Effector memory CD8-positive, alpha-beta T cell (primary cell): ENCODE data around the gene NUDT9.
"Not testable (repeated sequence)": the region's sequence is repeated elsewhere in the genome, so short reads cannot be mapped to it uniquely, and the experiment has no call there.

Source experiments
- ATAC-seq: fragments of 150-1000 bp; cut with Tn5 transposase; replicated peaks from 2 replicates; pipeline ENCODE4 v1.10.0; 2021; ENCODE audit warnings: mild to moderate bottlenecking, moderate library complexity
- DNase-seq, 3 experiments: peaks; one replicate each; pipeline ENCODE4 v3.0.0; 2021
- H3K27ac Mint-ChIP-seq, 2 donors: one replicate each; pipeline ENCODE4 v1.8.0; 2022; ENCODE audit warnings: mild to moderate bottlenecking in 2 of 2, mixed read lengths in 2 of 2, moderate library complexity in 2 of 2
- H3K27me3 Mint-ChIP-seq, 2 donors: one replicate each; pipeline ENCODE4 v1.8.0; 2022; ENCODE audit warnings: mixed read lengths in 2 of 2
- H3K36me3 Mint-ChIP-seq: one replicate; pipeline ENCODE4 v1.8.0; 2022; ENCODE audit warnings: mild to moderate bottlenecking, moderate library complexity, mixed read lengths; ENCODE audit not compliant: insufficient read depth
- H3K4me1 Mint-ChIP-seq, 2 donors: one replicate each; pipeline ENCODE4 v1.8.0; 2022; ENCODE audit warnings: low read depth in 2 of 2, mixed read lengths in 2 of 2
- H3K4me3 Mint-ChIP-seq, 2 donors: one replicate each; pipeline ENCODE4 v1.8.0; 2022; ENCODE audit warnings: mild to moderate bottlenecking in 2 of 2, mixed read lengths in 2 of 2, moderate library complexity in 2 of 2
- H3K9me3 Mint-ChIP-seq, 2 donors: one replicate each; pipeline ENCODE4 v1.8.0; 2022; ENCODE audit warnings: mixed read lengths in 2 of 2

NUDT9 gene

DNA sequence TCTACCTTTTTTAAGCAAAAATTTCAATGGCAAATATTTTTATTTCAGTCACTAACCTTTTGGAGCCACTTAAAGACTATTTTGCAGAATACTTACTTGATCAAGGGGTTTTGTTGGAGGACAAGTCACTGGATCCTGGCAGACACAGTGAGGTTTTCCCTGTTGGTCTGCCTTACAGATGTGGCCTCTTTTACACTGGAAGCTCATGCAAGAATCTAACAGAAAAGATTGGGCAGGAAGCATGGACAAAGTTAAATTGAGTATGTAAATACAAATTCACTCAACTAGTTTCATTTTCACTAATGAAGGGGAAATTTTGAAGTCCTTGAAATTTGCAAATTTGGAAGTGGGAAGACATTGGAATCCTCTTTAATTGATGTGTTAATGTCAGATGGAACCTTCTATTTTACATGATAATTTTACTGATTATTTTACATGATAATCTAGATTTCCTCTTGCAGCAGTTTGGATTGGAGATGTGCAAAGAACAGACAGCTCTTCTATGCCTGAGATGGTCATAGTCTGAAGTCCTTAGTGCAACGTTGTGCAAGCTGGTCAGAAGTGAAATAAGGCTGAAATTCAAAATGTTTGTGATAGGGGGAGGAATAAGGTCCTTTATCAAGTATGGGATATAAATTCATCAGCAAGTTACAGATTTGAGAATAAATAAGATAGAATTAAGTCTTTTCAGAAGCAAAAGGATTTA is 68.4 kb downstream of the NUDT9 start:
- DNase-seq: no peak
- H3K4me3 Mint-ChIP-seq: no peak overlapping the region
- peaks cover 0 to 1% of the 10 kb centered on the region in 2 donors for H3K9me3 Mint-ChIP-seq

DNA sequence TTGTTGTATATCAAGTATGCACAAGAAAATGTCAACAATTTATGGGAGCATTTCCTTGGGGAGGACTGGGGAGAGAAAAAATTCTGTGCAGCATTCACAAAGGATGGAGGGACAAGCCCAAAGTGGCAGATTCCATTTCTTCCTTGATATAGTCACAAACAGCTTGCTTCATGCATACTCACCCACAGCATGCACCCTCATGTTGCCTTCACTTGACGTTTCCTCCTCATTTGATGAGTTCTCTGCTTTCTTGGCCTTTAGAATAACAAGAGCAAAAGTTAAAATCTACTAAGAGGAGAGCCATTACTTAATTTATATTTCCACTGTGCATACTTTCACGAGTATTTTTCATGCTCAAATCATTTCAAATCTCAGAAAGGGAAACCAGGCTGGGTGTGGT is 69.1 kb downstream of the NUDT9 start:
- Mint-ChIP-seq H3K27ac (no peak overlapping the region), H3K4me3 (no peak overlapping the region)
- no peak for ATAC-seq

More for the DNA sequence above, 68.4 kb downstream of the NUDT9 start:
- Mint-ChIP-seq H3K36me3 (no peaks in the 10 kb centered on the region), H3K27ac (no peak overlapping the region), H3K4me1 (no peaks in the 10 kb centered on the region), H3K27me3 (peaks cover 0 to 13% of the 10 kb centered on the region in 2 donors)
- ATAC-seq: no peak

DNA sequence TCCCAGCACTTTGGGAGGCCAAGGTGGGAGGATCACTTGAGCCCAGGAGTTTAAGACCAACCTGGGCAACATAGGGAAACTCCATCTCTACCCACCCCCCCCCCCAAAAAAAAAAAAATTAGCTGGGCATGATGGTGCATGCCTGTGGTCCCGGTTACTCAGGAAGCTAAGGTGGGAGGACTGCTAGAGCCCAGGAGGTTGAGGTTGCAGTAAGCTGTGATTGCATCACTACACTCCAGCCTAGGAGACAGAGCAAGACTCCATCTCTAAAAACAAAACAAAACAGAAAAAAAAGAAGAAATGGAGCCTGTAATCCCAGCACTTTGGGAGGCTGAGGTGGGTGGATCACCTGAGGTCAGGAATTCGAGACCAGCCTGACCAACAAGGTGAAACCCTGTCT is 69.5 kb downstream of the NUDT9 start:
- H3K27me3 Mint-ChIP-seq: peaks cover 0 to 13% of the 10 kb centered on the region in 2 donors
- not testable (repeated sequence) for H3K27ac Mint-ChIP-seq, H3K9me3 Mint-ChIP-seq, H3K4me3 Mint-ChIP-seq, ATAC-seq, H3K4me1 Mint-ChIP-seq, H3K36me3 Mint-ChIP-seq, DNase-seq

More for the DNA sequence above, 69.1 kb downstream of the NUDT9 start:
- Mint-ChIP-seq H3K9me3 (peaks cover 0 to 1% of the 10 kb centered on the region in 2 donors), H3K36me3 (no peaks in the 10 kb centered on the region), H3K27me3 (peaks cover 0 to 13% of the 10 kb centered on the region in 2 donors), H3K4me1 (no peaks in the 10 kb centered on the region)
- DNase-seq: no peak

DNA sequence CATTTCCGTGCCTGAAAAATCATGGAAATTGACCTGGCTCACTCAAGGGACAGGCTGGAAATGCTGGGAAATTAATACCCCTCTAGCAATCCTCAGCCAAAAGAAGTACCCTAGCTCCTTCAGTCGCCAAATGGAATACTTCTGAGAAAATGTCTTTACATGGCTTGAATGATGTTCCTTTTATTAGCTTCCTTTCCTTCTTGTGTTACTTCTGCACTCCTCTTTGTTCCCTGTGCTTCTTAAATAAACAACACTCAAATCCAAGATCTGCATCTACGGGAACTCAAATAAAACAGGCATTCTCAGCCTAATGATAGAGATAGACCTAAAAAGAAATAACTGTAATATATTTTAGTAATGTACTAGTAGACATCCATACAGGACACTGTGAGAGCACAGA is 70.7 kb downstream of the NUDT9 start:
- H3K27me3 Mint-ChIP-seq: peaks cover 0 to 3% of the 10 kb centered on the region in 2 donors
- H3K36me3 Mint-ChIP-seq: no peaks in the 10 kb centered on the region
- ATAC-seq (no peak), DNase-seq (no peak)
- no peaks in the 10 kb centered on the region for H3K4me1 Mint-ChIP-seq
- no peak overlapping the region for H3K4me3 Mint-ChIP-seq
- H3K27ac Mint-ChIP-seq: no peak overlapping the region
- H3K9me3 Mint-ChIP-seq: peaks cover 0 to 1% of the 10 kb centered on the region in 2 donors

DNA sequence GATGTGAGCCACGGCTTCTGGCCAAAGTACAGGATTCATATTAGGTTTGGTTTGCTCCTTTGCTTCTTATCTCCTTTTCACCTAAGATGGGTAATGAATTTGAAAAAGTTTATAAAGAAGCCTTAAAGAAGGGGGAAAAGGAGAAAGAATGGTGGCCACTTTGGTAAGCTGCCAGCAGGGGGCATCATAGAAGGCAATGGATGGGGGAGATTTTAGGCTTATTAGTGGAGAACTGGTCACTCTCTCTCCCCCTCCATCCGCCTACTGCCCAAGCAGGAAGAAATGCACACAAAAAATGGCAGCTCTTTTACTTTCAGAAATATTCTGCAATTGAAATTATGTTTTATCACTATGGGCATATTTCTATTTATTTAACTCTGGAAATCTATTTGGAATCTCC is 74.8 kb downstream of the NUDT9 start:
- H3K9me3 Mint-ChIP-seq: peaks cover 0 to 1% of the 10 kb centered on the region in 2 donors
- ATAC-seq (no peak), DNase-seq (peak in 2 of 3 experiments; percentile 3 to 10)
- no peaks in the 10 kb centered on the region for H3K27me3 Mint-ChIP-seq
- H3K4me1 Mint-ChIP-seq: peaks cover 2 to 8% of the 10 kb centered on the region in 2 donors
- H3K27ac Mint-ChIP-seq: no peak overlapping the region
- no peaks in the 10 kb centered on the region for H3K36me3 Mint-ChIP-seq
- H3K4me3 Mint-ChIP-seq: no peak overlapping the region

DNA sequence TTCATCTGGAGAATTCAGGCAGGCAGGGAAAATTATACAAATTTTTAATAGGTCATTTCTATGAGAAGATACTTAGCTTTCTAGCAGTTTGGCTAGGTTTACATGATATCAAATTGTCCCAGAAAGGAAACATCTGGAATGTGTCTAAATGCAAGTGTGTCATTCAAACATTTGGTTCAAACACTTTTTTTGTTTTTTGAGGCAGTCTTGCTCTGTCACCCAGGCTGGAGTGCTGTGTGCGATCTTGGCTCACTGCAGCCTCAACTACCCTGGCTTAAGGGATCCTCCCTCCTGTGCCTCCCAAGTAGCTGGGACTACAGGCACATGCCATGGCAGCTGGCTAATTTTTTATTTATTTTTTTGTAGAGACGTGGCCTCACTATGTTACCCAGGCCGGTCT is 75.2 kb downstream of the NUDT9 start:
- Mint-ChIP-seq H3K27me3 (no peaks in the 10 kb centered on the region), H3K27ac (no peak overlapping the region), H3K4me1 (peaks cover 2 to 8% of the 10 kb centered on the region in 2 donors), H3K4me3 (no peak overlapping the region), H3K9me3 (peaks cover 0 to 1% of the 10 kb centered on the region in 2 donors), H3K36me3 (no peaks in the 10 kb centered on the region)
- no peak for DNase-seq
- ATAC-seq: no peak

DNA sequence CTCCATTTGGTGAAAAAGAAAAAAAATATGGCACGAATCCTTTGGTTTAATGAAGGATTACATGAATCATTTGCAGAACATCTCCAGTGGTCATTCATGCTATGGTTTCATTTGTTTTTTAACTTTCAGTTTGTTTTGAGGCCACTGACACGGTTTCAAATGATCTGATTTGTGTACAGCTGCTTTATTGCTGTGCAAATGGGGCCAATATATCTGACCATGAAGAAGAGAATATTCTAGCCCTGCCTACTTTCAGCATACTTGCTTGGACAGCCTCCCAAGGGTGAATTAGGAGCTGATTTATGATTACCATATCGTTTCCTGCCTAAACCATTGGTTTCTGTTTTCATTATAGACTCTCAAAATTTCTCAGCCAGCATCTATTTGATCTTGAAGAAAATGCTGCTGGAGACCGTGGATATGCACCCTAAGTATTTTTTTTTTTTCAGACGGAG is 76.1 kb downstream of the NUDT9 start:
- DNase-seq: no peak
- H3K9me3 Mint-ChIP-seq: no peaks in the 10 kb centered on the region
- ATAC-seq: no peak
- H3K4me3 Mint-ChIP-seq: peak overlapping the region; percentile 21 to 28
- H3K27ac Mint-ChIP-seq: no peak overlapping the region
- H3K27me3 Mint-ChIP-seq: peaks cover 0 to 5% of the 10 kb centered on the region in 2 donors
- no peaks in the 10 kb centered on the region for H3K36me3 Mint-ChIP-seq
- peaks cover 2 to 8% of the 10 kb centered on the region in 2 donors for H3K4me1 Mint-ChIP-seq

DNA sequence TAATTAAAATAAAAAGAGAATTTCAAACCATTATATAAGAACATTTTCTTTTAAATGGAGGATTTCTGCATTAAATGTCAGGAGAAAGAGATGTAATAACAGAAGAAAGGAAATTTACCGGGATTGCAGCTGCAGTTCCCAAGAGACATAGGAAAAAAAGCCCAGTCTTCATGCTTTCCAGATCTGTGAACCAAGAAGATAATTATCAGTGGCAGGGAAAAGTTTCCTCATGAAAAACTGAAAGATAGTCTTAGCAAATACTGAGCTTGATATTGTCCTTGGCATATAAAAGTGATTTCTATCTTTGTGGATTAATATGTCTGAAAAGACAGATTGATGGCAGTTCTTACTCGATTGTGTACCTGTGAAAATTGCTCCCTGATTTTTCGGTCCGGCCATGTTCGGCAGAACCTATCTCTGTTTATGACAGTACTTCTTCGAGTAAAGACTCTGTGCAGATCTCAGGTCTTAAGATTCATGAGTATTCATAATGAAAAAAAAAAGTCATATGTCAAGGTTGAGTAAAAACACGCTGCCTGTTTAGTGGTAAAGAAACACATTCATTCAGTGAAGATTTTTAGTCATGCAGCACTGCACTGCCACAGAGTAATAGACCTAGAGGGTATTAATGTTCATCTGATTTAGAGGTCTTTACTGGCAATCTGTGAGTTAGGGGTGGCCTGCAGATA is 77.2 kb downstream of the NUDT9 start:
- H3K4me3 Mint-ChIP-seq: peak overlapping the region in 1 of 2 donors; percentile 7
- ATAC-seq: no peak
- no peaks in the 10 kb centered on the region for H3K9me3 Mint-ChIP-seq
- H3K27me3 Mint-ChIP-seq: peaks cover 0 to 7% of the 10 kb centered on the region in 2 donors
- peaks cover 2 to 8% of the 10 kb centered on the region in 2 donors for H3K4me1 Mint-ChIP-seq
- H3K36me3 Mint-ChIP-seq: no peaks in the 10 kb centered on the region
- no peak for DNase-seq
- peak overlapping the region in 1 of 2 donors; percentile 19 for H3K27ac Mint-ChIP-seq

DNA sequence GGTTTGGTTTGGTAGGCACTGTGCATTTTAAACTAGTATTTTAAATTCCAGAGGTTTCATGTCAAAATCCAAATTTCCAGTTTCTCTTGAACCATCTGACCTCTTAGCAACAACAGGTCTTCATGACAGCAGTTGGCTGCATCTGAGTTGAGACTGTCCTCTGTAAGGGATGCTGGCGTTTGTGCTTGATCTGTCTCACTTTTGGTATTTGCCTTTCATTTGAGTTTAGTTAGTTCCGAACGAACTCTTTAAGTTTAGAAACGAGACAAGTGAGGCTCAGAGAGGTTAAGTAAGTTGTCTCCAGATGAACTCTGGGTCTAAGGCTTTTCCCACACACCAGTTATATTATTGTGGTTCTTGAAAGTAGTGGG is 77.7 kb downstream of the NUDT9 start:
- Mint-ChIP-seq H3K27ac (peak overlapping the region in 1 of 2 donors; percentile 19), H3K4me1 (peaks cover 2 to 8% of the 10 kb centered on the region in 2 donors), H3K36me3 (no peaks in the 10 kb centered on the region), H3K27me3 (peaks cover 0 to 7% of the 10 kb centered on the region in 2 donors), H3K9me3 (no peaks in the 10 kb centered on the region), H3K4me3 (no peak overlapping the region)
- DNase-seq (no peak), ATAC-seq (no peak)

DNA sequence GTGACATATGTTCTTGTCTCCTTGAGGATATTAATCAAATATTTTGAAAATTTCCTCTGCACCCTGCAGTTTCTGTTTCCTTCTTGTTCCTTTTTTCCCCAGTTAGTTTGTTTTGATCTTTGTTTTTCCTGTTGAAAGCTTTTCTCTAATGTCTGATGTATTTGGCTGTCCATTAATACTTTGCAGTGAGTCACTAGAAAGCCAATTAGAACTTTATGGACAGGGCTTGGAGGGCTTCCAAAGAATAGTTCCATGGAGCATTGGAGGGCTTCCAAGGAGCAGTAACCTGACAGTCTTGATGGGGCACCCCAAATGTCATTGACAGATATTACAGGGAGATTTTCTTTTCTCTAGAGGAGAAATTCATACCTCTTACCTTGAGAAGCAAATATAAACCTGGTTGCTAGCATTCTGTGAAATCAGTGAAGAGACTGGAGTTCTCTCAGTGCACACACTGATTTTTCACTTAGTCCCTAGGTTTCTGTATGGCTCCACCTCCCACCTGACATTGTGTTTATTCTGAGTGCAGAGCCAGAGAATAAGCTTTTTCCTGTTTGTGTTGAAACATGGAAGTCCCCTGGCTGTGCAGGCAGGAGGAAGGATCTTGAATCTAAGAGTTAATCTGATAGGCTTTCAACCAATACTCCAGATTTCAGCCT is 80.3 kb downstream of the NUDT9 start:
- Mint-ChIP-seq H3K27ac (no peak overlapping the region), H3K4me1 (peaks cover 2 to 8% of the 10 kb centered on the region in 2 donors), H3K36me3 (no peaks in the 10 kb centered on the region), H3K9me3 (no peaks in the 10 kb centered on the region), H3K4me3 (no peak overlapping the region), H3K27me3 (peaks cover 0 to 7% of the 10 kb centered on the region in 2 donors)
- DNase-seq (no peak), ATAC-seq (no peak)

DNA sequence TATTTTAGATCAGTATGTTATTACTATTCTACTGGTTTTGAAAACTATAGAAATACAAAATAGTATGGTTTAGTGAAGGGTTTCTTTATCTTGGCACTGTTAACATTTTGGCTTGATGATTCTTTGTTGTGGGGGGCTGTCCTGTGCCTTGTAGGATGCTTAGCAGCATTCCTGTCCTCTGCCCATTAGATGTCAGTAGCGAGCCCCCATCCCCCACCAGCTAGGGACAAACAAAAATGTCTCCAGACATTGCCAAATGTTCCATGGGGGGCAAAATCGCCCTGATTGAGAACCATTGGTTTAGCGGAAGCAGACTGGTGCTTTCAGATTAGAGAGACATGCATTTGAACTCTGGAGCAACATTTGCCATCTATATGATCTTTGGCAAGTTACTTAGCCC is 83.5 kb downstream of the NUDT9 start:
- no peak for DNase-seq
- Mint-ChIP-seq H3K9me3 (no peaks in the 10 kb centered on the region), H3K36me3 (no peaks in the 10 kb centered on the region), H3K27me3 (peaks cover 0 to 7% of the 10 kb centered on the region in 2 donors), H3K27ac (no peak overlapping the region), H3K4me3 (no peak overlapping the region), H3K4me1 (no peaks in the 10 kb centered on the region)
- ATAC-seq: no peak

DNA sequence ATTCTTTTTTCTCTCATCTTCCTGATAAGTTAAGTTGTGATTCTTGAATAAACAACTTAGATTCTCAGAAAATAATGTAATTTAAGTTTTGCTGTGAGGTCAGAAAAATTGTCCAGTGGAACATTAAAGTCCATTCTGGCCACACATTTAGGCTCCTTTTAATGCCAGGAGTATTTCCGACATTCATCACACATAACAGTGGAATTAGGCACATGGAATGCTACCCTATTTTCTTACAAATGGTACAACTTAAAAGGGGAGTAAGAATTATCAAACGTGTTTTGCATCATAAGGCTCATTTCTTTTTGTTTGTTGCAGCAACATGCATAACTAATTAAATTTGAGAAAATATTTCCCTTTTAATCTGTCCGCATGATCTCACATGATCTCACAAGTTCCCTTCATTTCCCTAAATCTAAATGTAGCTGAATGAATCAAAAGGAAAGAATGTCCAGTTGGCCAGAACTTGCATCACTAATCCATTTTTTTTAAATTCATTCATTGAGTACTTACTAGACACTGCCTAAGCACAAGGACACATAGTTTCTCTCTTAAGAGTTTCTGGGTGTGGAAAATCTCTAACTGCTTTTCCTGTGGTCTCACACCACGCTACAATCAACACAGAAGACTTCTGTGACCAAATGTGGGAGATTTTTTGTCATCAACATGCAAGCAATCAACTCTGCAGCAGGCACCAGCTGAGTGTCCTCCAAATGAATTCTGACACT is 84.8 kb downstream of the NUDT9 start:
- DNase-seq (no peak), ATAC-seq (no peak)
- Mint-ChIP-seq H3K27me3 (peaks cover 0 to 7% of the 10 kb centered on the region in 2 donors), H3K36me3 (no peaks in the 10 kb centered on the region), H3K27ac (no peak overlapping the region), H3K9me3 (no peaks in the 10 kb centered on the region), H3K4me3 (no peak overlapping the region), H3K4me1 (no peaks in the 10 kb centered on the region)
